Adrenal gland (tissue), 5 donors: ENCODE data around the gene SCARF1.

Experiments
- CTCF ChIP-seq, 6 experiments: fragments of 450-650 bp in 4 of 6; fragments of 200-600 bp in 2 of 6; sonication (generic) in 1 of 6; IDR thresholded peaks; 1 replicate in 5 of 6; 2 replicates in 1 of 6; pipeline versions ENCODE4 v1.5.1 to v1.8.0; 2016 to 2021; ENCODE audit warnings: antibody characterized with exemption in 6 of 6, mild to moderate bottlenecking in 2 of 6, moderate library complexity in 1 of 6
- POLR2A ChIP-seq, 2 donors: fragments of 450-650 bp; IDR thresholded peaks; one replicate each; pipeline ENCODE4 v1.6.1; 2017; ENCODE audit warnings: antibody characterized with exemption in 2 of 2, mild to moderate bottlenecking in 2 of 2, moderate library complexity in 1 of 2
- donor health status: DM: no; HTN: no; CAD: no.

- TF ChIP-seq POLR2A (IDR thresholded peaks at IDR 0.05) (no peak), CTCF (IDR thresholded peaks at IDR 0.05) (no peak)
Measured at GRCh38 chr17:1625053-1625452, 20.5 kb downstream of the SCARF1 start.
